HFFc6 (cell line): ENCODE measurements around the gene GPR34. TPM values are rescaled to one million over a fixed set of nuclear protein-coding genes. Genes with fewer than 3 reads are reported as not detected.

Experiments used
- DNase-seq: peaks from one replicate; pipeline ENCODE4 v3.0.0-alpha.2; 2018
- H3K27ac Mint-ChIP-seq: 2 replicates; pipeline ENCODE4 v1.8.0; 2020; ENCODE audit warnings: mild to moderate bottlenecking, mixed read lengths
- H3K27me3 Mint-ChIP-seq: 2 replicates; pipeline ENCODE4 v1.8.0; 2021; ENCODE audit warnings: mild to moderate bottlenecking, moderate library complexity, mixed read lengths; ENCODE audit not compliant: insufficient read depth
- H3K36me3 Mint-ChIP-seq: 2 replicates; pipeline ENCODE4 v1.8.0; 2021; ENCODE audit warnings: low read depth, mixed read lengths
- H3K4me1 Mint-ChIP-seq: 2 replicates; pipeline ENCODE4 v1.8.0; 2020; ENCODE audit warnings: low read depth, mixed read lengths
- H3K4me3 Mint-ChIP-seq: 2 replicates; pipeline ENCODE4 v1.8.0; 2020; ENCODE audit warnings: mild to moderate bottlenecking, moderate library complexity, mixed read lengths
- H3K9me3 Mint-ChIP-seq: 2 replicates; pipeline ENCODE4 v1.8.0; 2020; ENCODE audit warnings: mild to moderate bottlenecking, mixed read lengths
- CTCF ChIP-seq: fragments of 200-600 bp; sonication (generic); IDR thresholded peaks from 2 replicates; pipeline ENCODE4 v1.5.0; 2021; ENCODE audit warnings: antibody characterized with exemption, mild to moderate bottlenecking
- total RNA-seq, 6 experiments: library from RNA; stranded (reverse); fragmentation: NEBNext Ultra II Directional; extraction: Animal tissue kit (Norgen Biotek cat#: 25700); gene quantifications; 2 replicates in 1 of 6; 3 replicates in 5 of 6; pipeline ENCODE4 v1.2.3, GENCODE V29; 2021

The GPR34 gene
- total RNA-seq, 6 experiments from 2014 or later = not detected

- Mint-ChIP-seq H3K4me1 (no peaks in the 10 kb centered on the region), H3K9me3 (no peaks in the 10 kb centered on the region), H3K27ac (no peak overlapping the region), H3K4me3 (no peak overlapping the region), H3K36me3 (no peaks in the 10 kb centered on the region), H3K27me3 (no peaks in the 10 kb centered on the region)
- no peak for TF ChIP-seq CTCF
- no peak for DNase-seq
Observed at GRCh38 chrX:41684940-41685339, 3.8 kb upstream of the GPR34 start.

- Mint-ChIP-seq H3K4me1 (no peaks in the 10 kb centered on the region), H3K27ac (no peak overlapping the region), H3K4me3 (no peak overlapping the region), H3K9me3 (no peaks in the 10 kb centered on the region), H3K36me3 (no peaks in the 10 kb centered on the region), H3K27me3 (no peaks in the 10 kb centered on the region)
- no peak for TF ChIP-seq CTCF
- no peak for DNase-seq
Observed at GRCh38 chrX:41686788-41687187, 2.0 kb upstream of the GPR34 start.

GRCh38 chrX:41688156-41688555 lies 617 bp upstream of the GPR34 start:
- Mint-ChIP-seq H3K4me3 (no peak overlapping the region), H3K9me3 (no peaks in the 10 kb centered on the region), H3K27ac (no peak overlapping the region), H3K27me3 (no peaks in the 10 kb centered on the region), H3K4me1 (peaks cover 5% of the 10 kb centered on the region; the same call in 1 of the 2 replicates), H3K36me3 (no peaks in the 10 kb centered on the region)
- DNase-seq = no peak
- TF ChIP-seq CTCF = no peak

- H3K4me1 Mint-ChIP-seq = peaks cover 5% of the 10 kb centered on the region; the same call in 1 of the 2 replicates
- no peaks in the 10 kb centered on the region for H3K36me3 Mint-ChIP-seq
- no peaks in the 10 kb centered on the region for H3K9me3 Mint-ChIP-seq
- no peak for TF ChIP-seq CTCF
- H3K27ac Mint-ChIP-seq = no peak overlapping the region
- H3K4me3 Mint-ChIP-seq = no peak overlapping the region
- no peaks in the 10 kb centered on the region for H3K27me3 Mint-ChIP-seq
- DNase-seq = no peak
Observed at GRCh38 chrX:41689711-41690110, 938 bp downstream of the GPR34 start.

GRCh38 chrX:41692162-41692749 lies 3.5 kb downstream of the GPR34 start:
- no peaks in the 10 kb centered on the region for H3K9me3 Mint-ChIP-seq
- no peak for TF ChIP-seq CTCF
- H3K36me3 Mint-ChIP-seq = no peaks in the 10 kb centered on the region
- H3K27me3 Mint-ChIP-seq = no peaks in the 10 kb centered on the region
- no peak for DNase-seq
- no peak overlapping the region for H3K27ac Mint-ChIP-seq
- H3K4me1 Mint-ChIP-seq = peaks cover 5% of the 10 kb centered on the region; the same call in 1 of the 2 replicates
- no peak overlapping the region for H3K4me3 Mint-ChIP-seq

- no peak for DNase-seq
- TF ChIP-seq CTCF = no peak
- no peak overlapping the region for H3K4me3 Mint-ChIP-seq
- H3K4me1 Mint-ChIP-seq = peaks cover 5% of the 10 kb centered on the region; the same call in 1 of the 2 replicates
- H3K9me3 Mint-ChIP-seq = no peaks in the 10 kb centered on the region
- no peaks in the 10 kb centered on the region for H3K27me3 Mint-ChIP-seq
- H3K36me3 Mint-ChIP-seq = no peaks in the 10 kb centered on the region
- H3K27ac Mint-ChIP-seq = no peak overlapping the region
Observed at GRCh38 chrX:41693024-41693423, 4.3 kb downstream of the GPR34 start.
